ENCODE measurements around the gene TRPM2.

- no peak for TF ChIP-seq CTCF (conservative IDR thresholded peaks at IDR 0.05)
- TF ChIP-seq ZFX (IDR thresholded peaks at IDR 0.05), result no peak
Measured at GRCh38 chr21:44426663-44427191, 73.3 kb downstream of the TRPM2 start.

Data from C4-2B (cell line).